HG02571 (cell line): ENCODE results near the gene OR6J1.
"Not testable (repeated sequence)": the region's sequence is repeated elsewhere in the genome, so short reads cannot be mapped to it uniquely, and the experiment has no call there.

ENCODE experiments used
- ATAC-seq: cut with Tn5 transposase; IDR thresholded peaks from one replicate; pipeline ENCODE4 v1.9.1; 2021; ENCODE audit warnings: mild to moderate bottlenecking, moderate library complexity; ENCODE audit not compliant: unreplicated experiment

The OR6J1 gene

DNA sequence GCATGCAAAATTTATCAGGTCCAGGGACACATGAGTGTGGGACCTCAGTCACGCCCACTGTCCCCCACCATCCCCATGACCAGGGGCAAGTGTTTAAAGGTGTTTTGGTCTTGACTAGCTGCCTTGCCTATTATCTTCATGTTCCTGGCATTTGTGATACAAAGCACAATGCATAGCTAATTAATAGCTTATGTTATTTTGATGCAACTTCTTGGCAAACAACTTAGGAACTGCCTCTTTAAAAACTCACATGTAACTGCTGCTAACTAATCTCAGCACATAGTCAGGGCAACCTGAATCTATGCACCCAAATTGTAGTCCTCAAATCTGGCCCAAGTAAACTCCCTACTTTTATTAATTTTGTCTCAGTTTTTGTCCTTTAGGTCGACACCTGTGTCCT is 7.4 kb upstream of the OR6J1 start:
- no peak for ATAC-seq

DNA sequence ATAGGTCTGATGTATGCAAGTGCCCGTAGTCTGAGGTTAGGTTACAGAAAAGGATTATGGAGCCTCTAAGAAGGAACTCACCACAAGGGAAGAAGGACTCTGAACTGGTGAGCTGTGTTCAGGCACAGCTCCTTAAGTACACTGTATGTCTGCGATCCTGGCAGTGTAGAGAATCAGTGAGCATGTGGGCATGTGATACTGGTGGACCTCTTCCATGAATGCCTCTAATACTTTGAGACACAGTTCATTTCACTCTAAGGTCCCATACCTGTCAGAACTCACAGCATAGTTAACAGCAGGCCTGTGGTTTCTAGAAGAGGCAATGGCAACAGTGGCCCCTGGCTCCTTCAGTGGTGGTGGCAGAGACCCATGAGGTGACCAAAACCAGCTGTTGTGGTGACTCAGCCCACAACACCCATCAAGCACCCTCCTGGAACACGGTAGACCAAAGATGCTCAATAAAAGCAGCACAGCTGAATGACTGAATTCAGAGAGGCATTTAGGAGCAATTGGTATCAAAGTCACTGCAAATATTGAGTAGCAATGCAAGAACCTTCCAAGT is 6.9 kb upstream of the OR6J1 start:
- ATAC-seq, result peak; percentile 53

DNA sequence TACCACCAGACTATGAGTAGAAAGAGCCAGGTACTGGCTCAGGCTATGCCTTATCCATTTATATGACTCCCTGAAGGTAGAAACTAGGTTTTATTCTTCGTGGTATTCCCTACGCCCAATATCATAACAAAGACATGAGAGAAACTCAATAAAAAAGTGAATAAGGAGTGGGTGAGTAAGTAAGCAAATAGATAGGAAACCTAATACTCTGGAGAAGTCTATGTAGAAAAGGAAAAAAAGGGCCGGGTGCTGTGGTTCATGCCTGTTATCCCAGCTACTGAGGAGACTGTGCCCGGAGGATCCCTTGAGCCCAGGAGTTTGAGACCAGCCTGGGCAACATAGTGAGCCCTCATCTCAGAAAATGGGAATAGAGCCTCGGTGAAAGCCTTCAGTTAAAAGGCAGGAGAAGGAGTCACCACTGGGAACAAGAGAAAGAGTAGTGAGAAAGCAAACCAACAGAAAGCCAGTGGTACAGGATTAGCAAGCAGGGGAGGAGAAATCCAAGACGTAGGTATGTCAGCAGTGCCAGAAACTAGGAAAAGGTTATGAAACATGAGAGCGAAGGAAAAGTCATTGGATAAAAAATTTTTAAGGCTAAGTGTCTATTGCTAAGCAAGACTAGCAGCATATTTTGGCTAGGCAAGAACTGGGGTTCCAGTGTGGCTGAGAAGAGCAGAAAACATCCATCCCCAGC is 6.0 kb upstream of the OR6J1 start:
- ATAC-seq, result no peak

DNA sequence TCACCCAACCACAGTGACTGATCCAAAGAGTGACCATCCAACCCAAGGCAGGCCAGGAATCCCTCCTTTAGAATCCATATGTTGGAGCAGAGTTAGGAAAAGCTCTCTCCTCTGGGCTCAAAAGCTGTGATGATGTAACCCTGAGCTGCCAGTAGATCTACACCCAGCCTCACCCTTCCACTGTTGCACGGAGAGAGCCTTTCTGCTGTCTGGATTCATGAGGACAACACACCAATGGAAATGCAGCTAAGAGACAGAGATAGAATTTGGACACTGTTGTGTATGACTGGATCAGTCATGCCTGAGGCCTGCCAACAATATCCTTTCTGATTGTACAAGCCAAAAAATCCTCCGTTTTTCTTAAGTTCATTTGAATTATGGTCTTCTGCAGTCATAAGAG is 4.4 kb upstream of the OR6J1 start:
- no peak for ATAC-seq

DNA sequence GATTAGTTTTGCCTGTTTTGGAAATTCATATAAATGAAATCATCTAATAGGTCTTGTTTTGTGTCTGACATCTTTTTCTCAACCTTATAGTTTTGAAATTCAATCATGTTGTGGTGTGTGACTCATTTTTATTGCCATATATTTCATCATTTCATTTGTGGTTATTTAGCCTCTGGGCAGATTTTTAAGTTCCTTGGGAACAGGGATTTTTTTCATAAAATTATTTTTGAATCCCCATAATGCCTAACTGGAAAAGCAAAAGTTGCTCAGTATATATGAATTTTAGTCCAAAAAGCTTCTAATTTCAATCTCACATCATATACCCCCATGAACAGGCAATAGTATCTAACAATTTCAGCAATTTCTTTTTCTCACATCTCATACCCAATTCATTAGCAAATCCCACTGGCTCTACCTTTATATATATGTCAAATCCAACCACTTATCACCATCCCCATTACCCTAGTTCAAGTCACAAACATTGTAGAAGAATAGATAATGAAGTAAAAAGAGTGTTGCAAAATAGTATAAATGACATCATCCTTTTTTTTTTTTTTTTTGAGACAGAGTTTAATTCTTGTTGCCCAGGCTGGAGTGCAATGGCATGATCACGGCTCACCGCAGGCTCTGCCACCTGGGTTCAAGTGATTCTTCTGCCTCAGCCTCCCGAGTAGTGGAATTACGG is 2.6 kb upstream of the OR6J1 start:
- no peak for ATAC-seq

DNA sequence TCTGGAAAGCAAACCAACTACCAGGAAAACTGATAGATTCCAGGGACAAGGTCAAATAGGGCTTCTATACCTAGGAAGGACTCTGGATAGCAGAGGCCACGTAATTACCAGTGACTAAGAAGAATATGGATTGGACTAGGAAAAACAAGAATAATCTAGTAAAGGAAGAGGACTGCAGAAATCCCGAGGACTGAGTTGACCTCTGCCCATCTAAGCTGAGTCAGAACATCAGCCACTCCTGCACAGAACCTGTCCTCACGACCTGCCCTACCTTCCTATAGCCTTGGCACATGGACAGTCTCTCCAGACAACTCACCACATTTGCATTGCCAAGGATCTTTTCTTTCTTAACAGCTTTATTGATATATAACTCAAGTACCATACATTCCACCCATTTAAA is 2.3 kb downstream of the OR6J1 start:
- no peak for ATAC-seq

DNA sequence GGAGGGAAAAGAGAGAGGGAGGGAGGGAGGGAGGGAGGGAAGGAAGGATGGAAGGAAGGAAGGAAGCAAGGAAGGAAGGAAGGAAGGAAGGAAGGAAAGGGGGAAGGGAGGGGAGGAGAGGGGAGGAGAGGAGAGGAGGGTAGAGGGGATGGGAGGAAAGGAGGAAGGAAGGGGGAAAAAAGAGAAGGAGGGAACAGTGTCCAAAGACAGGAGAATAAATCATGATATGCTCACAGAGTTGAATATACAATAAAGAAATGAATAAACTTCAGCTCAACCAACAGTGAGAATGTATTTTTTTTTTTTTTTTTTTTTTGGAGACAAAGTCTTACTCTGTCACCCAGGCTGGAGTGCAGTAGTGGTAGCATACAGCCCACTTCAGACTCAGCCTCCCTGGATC is 4.0 kb downstream of the OR6J1 start:
- ATAC-seq, result no peak

DNA sequence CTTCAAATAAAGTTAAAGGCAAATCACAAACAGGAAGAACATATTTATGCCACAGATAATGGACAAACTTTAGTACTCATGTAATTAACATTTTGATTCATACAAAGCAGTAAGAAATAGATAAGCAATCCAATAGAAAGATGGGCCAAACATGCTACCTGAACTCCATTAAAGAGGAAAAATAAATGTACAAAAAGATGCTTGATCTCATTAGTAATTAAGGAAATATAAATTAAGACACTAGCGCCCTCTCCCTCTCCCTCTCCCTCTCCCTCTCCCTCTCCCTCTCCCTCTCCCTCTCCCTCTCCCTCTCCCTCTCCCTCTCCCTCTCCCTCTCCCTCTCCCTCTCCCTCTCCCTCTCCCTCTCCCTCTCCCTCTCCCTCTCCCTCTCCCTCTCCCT is 8.2 kb downstream of the OR6J1 start:
- not testable (repeated sequence) for ATAC-seq

DNA sequence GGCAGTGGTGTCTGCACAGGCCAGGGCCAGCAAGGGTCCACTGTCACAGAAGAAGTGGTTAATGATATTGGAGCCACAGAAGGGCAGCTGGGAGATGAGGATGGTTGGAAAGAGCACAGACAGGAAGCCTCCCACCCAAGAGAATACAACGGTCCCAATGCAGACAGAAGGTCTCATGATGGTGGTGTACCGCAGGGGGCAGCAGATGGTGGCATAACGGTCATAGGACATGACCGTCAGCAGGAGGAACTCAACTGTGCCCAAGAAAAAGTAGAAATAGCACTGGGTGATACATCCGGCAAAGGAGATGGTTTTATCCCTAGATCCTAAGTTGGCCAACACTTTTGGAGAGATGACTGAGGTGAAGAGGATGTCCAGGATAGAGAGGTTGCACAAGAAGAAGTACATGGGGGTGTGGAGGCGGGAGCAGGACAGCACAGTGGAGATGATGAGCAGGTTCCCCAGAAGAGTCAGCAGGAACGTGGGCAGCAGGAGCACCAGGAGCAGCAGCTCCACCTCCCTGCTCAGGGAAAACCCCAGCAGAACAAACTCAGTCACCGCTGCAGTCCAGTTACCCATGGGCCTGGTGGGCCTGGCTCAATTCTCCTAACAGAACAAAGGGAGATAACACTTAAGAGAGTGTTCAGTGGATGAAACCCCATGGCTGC is 9.8 kb downstream of the OR6J1 start:
- ATAC-seq, result no peak

DNA sequence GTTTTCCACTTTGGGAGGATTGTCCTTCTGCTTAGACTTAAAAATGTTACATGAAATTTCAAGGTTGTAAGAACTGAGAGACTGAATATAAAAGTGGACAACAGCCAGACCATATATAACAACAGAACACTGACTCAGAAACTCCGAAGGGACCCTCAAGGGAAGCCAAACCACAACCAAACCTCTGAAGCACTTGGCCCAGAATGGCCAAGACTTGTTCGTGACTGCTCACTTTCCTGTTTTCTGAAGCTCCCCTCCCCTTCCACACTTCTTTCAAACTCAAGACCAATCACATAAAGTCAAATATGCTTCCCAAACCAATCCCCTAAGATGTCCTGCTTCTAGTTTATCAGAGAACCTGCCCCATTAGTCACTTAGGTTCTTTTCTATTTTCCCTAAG is 13.7 kb downstream of the OR6J1 start:
- no peak for ATAC-seq

DNA sequence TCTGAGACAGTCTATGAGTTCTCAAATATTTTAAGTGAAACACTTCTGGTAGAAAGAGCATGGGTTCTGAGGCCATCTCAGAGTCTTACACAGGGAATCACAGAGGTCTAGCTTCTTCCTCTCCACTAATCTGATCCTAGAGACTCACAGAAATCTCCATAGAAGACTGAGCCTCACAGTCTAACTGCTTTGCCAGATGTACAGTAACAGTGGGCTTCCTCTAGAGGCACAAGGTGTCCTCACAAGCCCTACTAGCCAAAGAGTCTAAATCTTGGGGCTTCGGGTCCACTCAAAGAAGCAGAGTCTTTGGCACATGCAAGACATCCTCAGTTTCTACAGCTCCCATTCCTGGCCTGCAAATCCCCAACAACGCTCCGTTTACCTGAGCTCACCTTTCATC is 14.1 kb downstream of the OR6J1 start:
- ATAC-seq, result no peak

DNA sequence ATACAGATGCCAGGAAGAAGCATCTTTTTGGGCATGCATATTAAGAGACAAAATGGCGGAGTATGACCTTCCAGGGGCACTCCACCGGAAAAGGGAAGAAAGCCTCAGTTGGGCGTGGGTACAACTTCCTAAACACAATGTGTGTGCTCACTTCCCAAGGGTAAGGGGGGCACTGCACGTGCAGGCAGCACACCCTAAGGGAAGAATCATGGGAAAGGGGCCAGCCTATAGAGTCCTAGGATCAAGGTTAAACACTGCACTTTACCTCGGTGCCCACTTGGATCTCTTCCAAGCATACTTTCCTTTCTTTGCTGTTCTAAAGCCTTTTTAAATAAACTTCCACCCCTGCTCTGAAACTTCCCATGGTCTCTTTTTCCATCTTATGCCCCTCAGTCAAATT is 14.8 kb downstream of the OR6J1 start:
- no peak for ATAC-seq

DNA sequence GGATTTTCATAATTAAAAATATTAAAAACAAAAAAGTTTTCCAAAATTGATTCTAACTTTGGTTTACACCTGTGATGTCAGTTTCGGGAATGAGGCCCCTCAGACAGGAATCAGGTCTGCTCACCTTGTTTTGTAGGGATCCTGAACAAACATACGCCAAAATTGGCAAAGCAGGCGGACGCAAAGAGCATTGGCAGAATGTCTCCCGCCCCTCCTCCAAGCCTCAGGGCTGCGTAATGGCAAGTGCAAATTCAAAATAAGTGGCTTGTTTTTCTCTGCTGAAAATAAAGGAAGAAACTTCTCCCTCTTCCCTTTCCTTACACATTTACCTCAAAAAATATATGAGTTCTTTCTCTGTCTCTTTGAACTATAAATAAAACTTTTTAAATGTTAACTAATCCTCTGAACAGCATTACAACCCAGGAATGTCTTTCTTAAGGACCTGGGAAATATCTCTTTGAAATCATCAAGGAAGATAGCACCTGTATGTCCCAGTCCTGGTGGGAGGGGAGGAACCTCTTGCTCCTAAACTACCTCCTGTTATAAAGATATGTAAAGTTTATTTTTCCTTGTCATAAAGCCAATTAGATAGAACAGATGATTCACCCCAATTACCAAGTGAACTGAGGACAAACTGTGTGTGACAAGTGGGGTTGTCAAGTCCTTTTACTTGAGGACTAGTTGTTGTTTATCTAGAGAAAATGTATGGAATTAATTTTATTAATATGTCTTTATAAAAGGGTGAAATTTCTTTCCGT is 16.5 kb downstream of the OR6J1 start:
- ATAC-seq, result no peak

DNA sequence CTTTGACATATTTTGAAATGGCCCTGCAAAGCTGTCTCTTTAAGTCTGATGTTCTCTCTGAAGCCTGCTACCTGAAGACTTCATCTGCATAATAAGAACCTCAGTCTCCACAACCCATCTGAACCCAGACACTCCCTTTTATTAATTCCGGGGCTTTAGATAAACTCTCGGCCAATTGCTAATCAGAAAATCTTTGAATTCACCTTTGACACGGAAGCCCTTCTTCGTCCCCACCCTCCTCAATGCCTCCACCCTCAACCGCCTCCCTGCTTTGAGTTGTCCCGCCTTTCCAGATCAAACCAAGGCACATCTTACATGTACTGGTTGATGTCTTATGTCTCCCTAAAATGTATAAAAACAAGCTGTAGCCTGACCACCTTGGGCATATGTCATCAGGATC is 17.6 kb downstream of the OR6J1 start:
- ATAC-seq, result no peak

DNA sequence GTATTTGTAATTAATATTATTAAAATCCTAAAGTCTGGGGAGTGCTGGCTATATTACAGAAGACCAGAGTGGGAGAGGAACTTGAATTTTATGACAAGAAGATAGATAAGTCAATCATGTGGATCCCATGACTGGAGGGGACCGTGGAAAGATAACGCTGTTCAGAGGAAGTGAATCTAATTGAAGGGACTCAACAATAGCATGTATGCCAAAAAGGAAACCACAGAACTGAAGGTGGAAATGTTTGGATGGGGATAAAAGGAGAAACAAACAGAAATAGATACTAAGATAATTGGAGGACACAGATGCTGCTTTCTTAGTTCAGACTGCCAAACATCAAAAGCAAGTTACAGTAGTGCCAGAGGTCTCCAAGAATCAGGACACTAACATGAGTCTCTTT is 21.1 kb downstream of the OR6J1 start:
- no peak for ATAC-seq

DNA sequence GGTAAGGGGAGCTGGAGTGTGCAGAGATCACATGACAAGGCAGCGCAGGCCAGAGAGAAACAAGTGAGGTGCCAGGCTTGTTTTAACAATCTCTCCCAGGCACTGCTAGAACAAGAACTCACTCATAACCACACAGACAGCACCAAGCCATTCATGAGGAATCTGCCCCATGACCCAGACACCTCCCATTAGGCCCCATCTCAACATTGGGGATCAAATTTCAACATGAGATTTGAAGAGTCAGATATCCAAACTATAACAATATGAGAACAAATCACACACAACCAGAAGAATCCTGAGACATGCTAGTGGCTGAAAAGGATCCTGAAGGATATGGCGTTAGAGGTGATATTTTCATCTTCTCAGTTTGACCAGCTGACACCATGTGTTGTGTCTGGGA is 21.9 kb downstream of the OR6J1 start:
- ATAC-seq, result no peak

DNA sequence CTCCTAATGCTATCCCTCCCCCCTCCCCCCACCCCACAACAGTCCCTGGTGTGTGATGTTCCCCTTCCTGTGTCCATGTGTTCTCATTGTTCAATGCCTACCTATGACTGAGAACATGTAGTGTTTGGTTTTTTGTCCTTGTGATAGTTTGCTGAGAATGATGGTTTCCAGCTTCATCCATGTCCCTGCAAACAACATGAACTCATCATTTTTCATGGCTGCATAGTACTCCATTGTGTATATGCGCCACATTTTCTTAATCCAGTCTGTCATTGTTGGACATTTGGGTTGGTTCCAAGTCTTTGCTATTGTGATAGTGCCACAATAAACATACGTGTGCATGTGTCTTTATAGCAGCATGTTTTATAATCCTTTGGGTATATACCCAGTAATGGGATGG is 28.4 kb downstream of the OR6J1 start:
- ATAC-seq, result not testable (repeated sequence)

DNA sequence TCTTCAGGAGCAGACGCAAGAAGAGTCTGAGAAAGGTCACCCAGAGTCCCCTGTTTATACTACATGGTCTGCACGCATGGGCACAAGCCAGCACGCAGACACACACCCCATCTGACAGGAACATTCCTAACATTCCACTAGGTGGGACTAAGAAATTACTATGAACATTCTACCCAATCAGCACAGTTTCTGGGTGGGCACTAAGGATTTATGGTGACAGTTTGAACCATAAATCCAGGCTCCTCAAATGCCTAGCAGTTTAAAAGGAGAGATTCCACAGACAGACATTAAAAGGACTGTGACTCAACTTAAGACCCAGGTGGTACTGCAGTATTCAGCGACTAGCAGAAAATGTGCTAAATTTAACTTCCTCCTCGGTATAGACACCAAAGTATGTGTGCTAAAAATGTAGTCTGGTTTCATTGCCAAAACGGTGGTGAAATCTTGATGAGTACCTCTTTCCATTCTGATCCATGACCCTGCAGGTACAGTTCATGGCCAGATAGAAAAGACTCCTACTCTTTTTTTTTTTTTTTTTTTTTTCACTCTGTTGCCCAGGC is 29.8 kb downstream of the OR6J1 start:
- ATAC-seq, result no peak

DNA sequence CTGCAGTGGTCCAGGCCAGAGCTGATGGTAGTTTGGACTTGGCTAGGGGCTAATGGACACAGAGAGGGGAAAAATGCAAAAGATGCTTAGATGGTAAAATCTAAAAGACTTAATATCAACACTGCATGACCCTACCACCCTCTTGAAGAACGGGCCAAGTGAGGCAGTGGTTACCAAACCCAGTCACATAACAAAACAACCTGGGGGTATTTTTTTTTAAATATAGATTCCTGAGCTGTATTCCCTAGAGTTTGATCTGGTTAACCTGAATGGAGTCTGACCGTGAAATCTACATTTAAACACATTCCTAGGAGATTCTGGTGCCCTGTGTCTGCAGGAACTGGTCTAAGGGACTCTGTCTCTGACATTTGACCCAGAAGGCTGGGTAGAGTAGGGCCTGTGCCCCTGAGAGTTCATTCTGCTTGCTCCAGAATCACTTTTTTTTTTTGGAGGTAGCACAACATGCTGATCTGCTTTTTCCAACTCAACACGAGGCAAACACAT is 30.4 kb downstream of the OR6J1 start:
- no peak for ATAC-seq

DNA sequence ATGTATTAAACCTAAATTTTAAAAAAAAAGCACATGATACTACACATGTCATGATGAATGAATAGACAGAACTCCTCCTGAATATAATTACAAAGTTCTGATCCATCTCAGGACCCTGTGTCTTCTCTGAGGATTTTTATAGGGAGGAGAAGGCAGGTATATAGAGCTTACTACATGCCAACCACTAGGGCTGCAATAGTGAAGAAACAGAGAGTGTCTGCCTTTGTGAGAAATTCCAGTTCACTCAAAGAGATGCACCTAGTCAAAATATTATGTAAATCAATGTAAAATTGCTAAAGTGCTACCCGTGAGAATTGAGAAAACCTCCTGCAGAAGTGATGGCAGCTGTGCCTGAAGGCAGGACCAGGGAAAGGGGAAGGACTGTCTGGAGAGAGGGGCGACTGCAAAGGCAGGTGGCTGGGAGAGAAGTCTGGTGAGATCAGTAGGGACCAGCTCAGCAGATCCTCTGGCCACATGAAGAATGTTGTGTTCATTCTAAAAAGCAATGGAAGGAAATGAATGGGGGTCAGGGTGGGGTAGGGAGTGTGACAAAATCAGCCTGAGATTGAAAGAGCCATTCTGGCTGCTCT is 31.0 kb downstream of the OR6J1 start:
- no peak for ATAC-seq
